SK-N-SH (cell line): Measurements from ENCODE around the gene CSTB.

ENCODE experiments used
- CTCF ChIP-seq: fragments of 200-600 bp; sonication (generic); IDR thresholded peaks from 2 replicates; pipeline ENCODE4 v1.6.1; 2017; ENCODE audit warnings: antibody characterized with exemption, mild to moderate bottlenecking, moderate library complexity
- EZH2phosphoT487 ChIP-seq: fragments of 200-600 bp; sonication (generic); IDR thresholded peaks from 2 replicates; pipeline ENCODE4 v1.6.1; 2017; ENCODE audit warnings: low read depth, mixed run types, mild to moderate bottlenecking, antibody characterized with exemption, moderate library complexity, borderline replicate concordance
- JUND ChIP-seq: IDR thresholded peaks from 2 replicates; pipeline ENCODE4 v1.4.0; 2012
- MAX ChIP-seq: IDR thresholded peaks from 2 replicates; pipeline ENCODE4 v1.4.0; 2012; ENCODE audit warnings: low read depth
- NFIC ChIP-seq: IDR thresholded peaks from 2 replicates; pipeline ENCODE4 v1.4.0; 2012; ENCODE audit warnings: borderline replicate concordance
- NRF1 ChIP-seq: IDR thresholded peaks from 2 replicates; pipeline ENCODE4 v1.6.1; 2012; ENCODE audit warnings: low read depth, mild to moderate bottlenecking, low read length
- PBX3 ChIP-seq: IDR thresholded peaks from 2 replicates; pipeline ENCODE4; 2012
- SIN3A ChIP-seq: IDR thresholded peaks from 2 replicates; pipeline ENCODE4 v1.6.1; 2012; ENCODE audit warnings: low read depth, mild to moderate bottlenecking, low read length, moderate library complexity, borderline replicate concordance
- TAF1 ChIP-seq: IDR thresholded peaks from 2 replicates; pipeline ENCODE4 v1.6.1; 2012; ENCODE audit warnings: low read depth, mild to moderate bottlenecking, low read length, moderate library complexity, borderline replicate concordance

- TF ChIP-seq TAF1 (no peak), JUND (no peak), CTCF (no peak), PBX3 (no peak), NRF1 (no peak), SIN3A (no peak), EZH2phosphoT487 (no peak), NFIC (no peak), MAX (no peak)
Measured at GRCh38 chr21:43790010-43790524, 14.0 kb upstream of the CSTB start.
